A673 (cell line): ENCODE data around the gene SOX5. TPM values are rescaled to one million over a fixed set of nuclear protein-coding genes. Genes with fewer than 3 reads are reported as not detected.

Source experiments
- BruUV-seq: library from RNA; stranded (reverse); fragments of 400-500 nt; replicated peaks from 2 replicates; lab custom pipeline; 2021; lab: Mats Ljungman, UMichigan
- CTCF ChIA-PET: fragments of 300-600 bp; sonication (Branson Sonifier 250); formaldehyde crosslinking; loops from one replicate; lab custom pipeline; 2022; ENCODE audit warnings: antibody characterized with exemption; lab: Charles Lee
- POLR2A ChIA-PET: fragments of 300-600 bp; sonication (Branson Sonifier 250); formaldehyde crosslinking; loops from one replicate; lab custom pipeline; 2022; ENCODE audit warnings: antibody characterized with exemption; ENCODE audit not compliant: low non-redundant PET; lab: Charles Lee
- DNase-seq: peaks from one replicate; pipeline ENCODE4 v3.0.0-alpha.2; 2015; ENCODE audit warnings: low spot score
- H3K27ac ChIP-seq: fragments of 200-600 bp; sonication (generic); 2 replicates; pipeline ENCODE4 v1.5.1; 2016; ENCODE audit warnings: mixed run types, low read depth, mild to moderate bottlenecking, mixed read lengths, antibody characterized with exemption, low read length; ENCODE audit not compliant: poor library complexity, severe bottlenecking
- H3K27me3 ChIP-seq: fragments of 200-600 bp; sonication (generic); replicated peaks from 2 replicates; pipeline ENCODE4 v1.6.1; 2017; ENCODE audit warnings: mixed run types, low read depth, mild to moderate bottlenecking, mixed read lengths, antibody characterized with exemption, low read length; ENCODE audit not compliant: insufficient read depth, poor library complexity
- H3K36me3 ChIP-seq: fragments of 200-600 bp; sonication (generic); 2 replicates; pipeline ENCODE4 v1.6.1; 2016; ENCODE audit warnings: mixed run types, mild to moderate bottlenecking, mixed read lengths, antibody characterized with exemption, low read length; ENCODE audit not compliant: insufficient read depth, poor library complexity, severe bottlenecking
- H3K4me1 ChIP-seq: fragments of 200-600 bp; sonication (generic); 2 replicates; pipeline ENCODE4 v1.6.1; 2017; ENCODE audit warnings: mixed run types, mild to moderate bottlenecking, mixed read lengths, antibody characterized with exemption, low read length; ENCODE audit not compliant: insufficient read depth, poor library complexity, severe bottlenecking
- H3K4me3 ChIP-seq: fragments of 200-600 bp; sonication (generic); 2 replicates; pipeline ENCODE4 v1.5.1; 2016; ENCODE audit warnings: low read depth, mixed run types, mild to moderate bottlenecking, mixed read lengths, low read length; ENCODE audit not compliant: poor library complexity, severe bottlenecking
- H3K9me3 ChIP-seq: fragments of 200-600 bp; sonication (generic); 2 replicates; pipeline ENCODE4 v1.6.1; 2016; ENCODE audit warnings: mixed run types, low read depth, mild to moderate bottlenecking, mixed read lengths, antibody characterized with exemption, low read length; ENCODE audit not compliant: poor library complexity, severe bottlenecking
- CTCF ChIP-seq: fragments of 300-800, 200-600 bp; sonication (generic); conservative IDR thresholded peaks from 2 replicates; pipeline ENCODE4 v1.5.1; 2017; ENCODE audit warnings: low read depth, mild to moderate bottlenecking, antibody characterized with exemption, low read length, moderate library complexity, mixed read lengths
- EZH2 ChIP-seq: fragments of 200-600 bp; sonication (generic); IDR thresholded peaks from 2 replicates; pipeline ENCODE4 v1.6.1; 2017; ENCODE audit warnings: borderline replicate concordance, low read depth, mild to moderate bottlenecking, mixed read lengths, antibody characterized with exemption, low read length; ENCODE audit not compliant: poor library complexity, severe bottlenecking
- intact Hi-C: fragments of 100-400 bp; cut with micrococcal nuclease; formaldehyde crosslinking; loops from one replicate; pipeline ENCODE4 v1.10.0; 2022; ENCODE audit not compliant: unreplicated experiment
- total RNA-seq: library from RNA; stranded (reverse); gene quantifications from 2 replicates; pipeline ENCODE4 v1.2.3, GENCODE V29; 2021

SOX5 gene
- total RNA-seq, 1 experiment from 2014 or later = 11.9 TPM

GRCh38 chr12:23640754-23641153 lies 308.7 kb downstream of the SOX5 start:
- H3K36me3 ChIP-seq = no peaks in the 10 kb centered on the region
- intact Hi-C loops = no loop called here
- H3K27ac ChIP-seq = no peak overlapping the region
- DNase-seq = no peak
- no peak overlapping the region for H3K4me3 ChIP-seq
- ChIA-PET CTCF (no interaction called here), POLR2A (no interaction called here)
- H3K9me3 ChIP-seq = no peaks in the 10 kb centered on the region
- no peaks in the 10 kb centered on the region for H3K27me3 ChIP-seq
- no TSS peak for BruUV-seq
- TF ChIP-seq CTCF = no peak
- no peak for TF ChIP-seq EZH2
- no peaks in the 10 kb centered on the region for H3K4me1 ChIP-seq

GRCh38 chr12:23634344-23634743 lies 315.1 kb downstream of the SOX5 start:
- H3K4me3 ChIP-seq = no peak overlapping the region
- no TSS peak for BruUV-seq
- no peaks in the 10 kb centered on the region for H3K9me3 ChIP-seq
- H3K36me3 ChIP-seq = no peaks in the 10 kb centered on the region
- TF ChIP-seq EZH2 = no peak
- no peak overlapping the region for H3K27ac ChIP-seq
- intact Hi-C loops = no loop called here
- no peaks in the 10 kb centered on the region for H3K4me1 ChIP-seq
- no peak for DNase-seq
- H3K27me3 ChIP-seq = no peaks in the 10 kb centered on the region
- CTCF ChIA-PET = no interaction called here
- POLR2A ChIA-PET = no interaction called here

GRCh38 chr12:23631786-23632377 lies 317.6 kb downstream of the SOX5 start:
- CTCF ChIA-PET = no interaction called here
- POLR2A ChIA-PET = no interaction called here
- no peaks in the 10 kb centered on the region for H3K27me3 ChIP-seq
- H3K4me1 ChIP-seq = no peaks in the 10 kb centered on the region
- no peak for TF ChIP-seq CTCF
- no peak for TF ChIP-seq EZH2
- no peaks in the 10 kb centered on the region for H3K36me3 ChIP-seq
- no peak overlapping the region for H3K27ac ChIP-seq
- H3K9me3 ChIP-seq = no peaks in the 10 kb centered on the region
- DNase-seq = no peak
- intact Hi-C loops = no loop called here
- H3K4me3 ChIP-seq = no peak overlapping the region
- no TSS peak for BruUV-seq

- Histone ChIP-seq H3K27ac (no peak overlapping the region), H3K36me3 (no peaks in the 10 kb centered on the region), H3K4me3 (no peak overlapping the region), H3K4me1 (no peaks in the 10 kb centered on the region), H3K27me3 (no peaks in the 10 kb centered on the region), H3K9me3 (no peaks in the 10 kb centered on the region)
- DNase-seq = no peak
- intact Hi-C loops = no loop called here
- no TSS peak for BruUV-seq
- POLR2A ChIA-PET = no interaction called here
- TF ChIP-seq CTCF (no peak), EZH2 (no peak)
- CTCF ChIA-PET = no interaction called here
Measured at GRCh38 chr12:23630524-23630923, 318.9 kb downstream of the SOX5 start.
